ENCODE data around the gene HOGA1.
"Not testable (repeated sequence)": the region's sequence is repeated elsewhere in the genome, so short reads cannot be mapped to it uniquely, and the experiment has no call there.

Gene HOGA1

DNA sequence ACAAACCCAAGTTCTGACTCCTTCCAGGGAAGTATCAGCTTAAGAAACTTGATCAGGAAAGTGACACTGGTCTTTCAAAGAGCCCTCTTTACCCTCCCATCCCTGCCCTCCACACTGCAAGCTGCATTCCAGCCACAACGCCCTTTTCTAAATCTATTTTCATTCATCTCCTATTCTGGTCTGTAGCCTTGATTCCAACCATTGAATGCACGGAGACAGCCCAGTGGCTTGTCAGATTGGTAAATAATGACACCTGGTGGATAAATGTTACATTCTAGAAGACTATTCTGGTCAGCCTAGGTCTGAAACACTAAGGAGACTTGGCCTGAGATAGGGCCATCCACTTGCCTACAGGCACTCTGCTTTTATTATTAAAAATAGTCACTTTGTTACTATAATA lies 28.2 kb downstream of the HOGA1 start:
- no peak for DNase-seq

DNA sequence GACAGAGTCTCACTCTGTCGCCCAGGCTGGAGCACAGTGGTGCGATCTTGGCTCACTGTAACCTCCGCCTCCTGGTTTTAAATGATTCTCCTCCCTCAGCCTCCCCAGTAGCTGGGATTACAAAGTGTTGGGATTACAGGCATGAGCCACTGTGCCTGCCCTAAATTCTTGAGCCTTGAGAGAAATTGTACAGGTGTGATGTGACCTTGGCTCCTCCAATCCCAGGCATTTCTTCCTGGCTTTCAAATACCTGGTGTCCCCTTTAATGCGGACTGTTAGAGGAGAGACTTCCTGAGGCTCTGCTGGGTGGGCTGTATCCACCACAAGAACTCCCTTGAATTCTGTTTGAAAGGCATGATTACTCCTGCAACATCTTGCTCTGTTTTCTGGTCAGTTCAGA lies 34.1 kb downstream of the HOGA1 start:
- no peak for DNase-seq

- DNase-seq: no peak
Observed at GRCh38 chr10:97618733-97619132, 34.5 kb downstream of the HOGA1 start.

DNA sequence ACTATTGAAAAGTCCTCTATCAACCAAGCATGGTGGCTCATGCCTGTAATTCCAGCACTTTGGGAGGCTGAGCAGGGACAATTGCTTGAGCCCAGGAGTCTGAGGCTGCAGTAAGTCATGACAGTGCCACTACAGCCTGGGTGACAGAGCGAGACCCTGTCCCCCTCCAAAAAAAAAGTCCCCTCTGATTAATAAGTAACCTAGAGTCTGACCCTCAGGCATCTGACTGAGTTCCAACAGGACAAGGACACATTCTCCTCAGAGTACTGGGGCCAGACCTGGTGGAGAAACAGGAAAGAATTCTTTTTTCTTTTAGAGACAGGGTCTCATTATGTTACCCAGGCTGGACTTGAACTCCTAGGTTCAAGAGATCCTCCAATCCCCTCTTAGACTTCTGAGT lies 39.1 kb downstream of the HOGA1 start:
- no peak for DNase-seq

- DNase-seq: no peak
Observed at GRCh38 chr10:97627731-97628130, 43.5 kb downstream of the HOGA1 start.

DNA sequence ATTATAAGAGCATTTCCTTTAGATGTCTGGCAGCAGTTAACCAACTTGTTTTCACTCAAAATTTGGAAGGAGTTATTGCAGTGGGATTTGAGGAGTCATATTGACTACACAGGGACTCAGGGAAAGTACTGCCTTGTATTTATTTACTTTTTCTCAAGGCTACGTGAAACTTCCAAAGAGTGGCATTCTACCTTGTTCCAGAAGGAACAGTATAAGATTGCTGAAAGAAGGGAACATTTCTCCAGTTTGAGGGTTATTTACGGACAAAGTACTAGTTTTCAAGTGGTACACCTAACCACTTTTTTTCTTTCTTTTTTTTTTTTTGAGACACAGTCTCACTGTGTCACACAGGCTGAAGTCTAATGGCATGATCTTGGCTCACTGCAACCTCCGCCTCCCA lies 44.0 kb downstream of the HOGA1 start:
- no peak for DNase-seq

- no peak for DNase-seq
Observed at GRCh38 chr10:97629289-97629688, 45.1 kb downstream of the HOGA1 start.

DNA sequence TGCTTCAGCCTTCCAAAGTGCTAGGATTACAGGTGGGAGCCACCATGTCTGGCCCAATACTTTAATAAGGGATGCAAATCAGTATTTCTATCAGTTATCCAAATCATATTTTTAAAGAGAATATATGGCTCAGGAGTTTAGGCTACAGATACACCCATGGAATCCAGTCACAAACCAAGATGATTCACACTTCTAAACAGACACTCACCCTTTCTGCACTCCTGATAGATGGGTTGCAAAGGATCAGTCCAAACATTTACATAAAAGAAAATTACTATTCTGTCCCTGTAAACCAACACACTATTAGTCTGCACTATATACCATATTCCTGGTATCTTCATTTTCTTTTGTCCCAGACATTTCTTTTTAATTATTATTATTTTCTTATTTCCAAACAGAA lies 46.9 kb downstream of the HOGA1 start:
- no peak for DNase-seq

DNA sequence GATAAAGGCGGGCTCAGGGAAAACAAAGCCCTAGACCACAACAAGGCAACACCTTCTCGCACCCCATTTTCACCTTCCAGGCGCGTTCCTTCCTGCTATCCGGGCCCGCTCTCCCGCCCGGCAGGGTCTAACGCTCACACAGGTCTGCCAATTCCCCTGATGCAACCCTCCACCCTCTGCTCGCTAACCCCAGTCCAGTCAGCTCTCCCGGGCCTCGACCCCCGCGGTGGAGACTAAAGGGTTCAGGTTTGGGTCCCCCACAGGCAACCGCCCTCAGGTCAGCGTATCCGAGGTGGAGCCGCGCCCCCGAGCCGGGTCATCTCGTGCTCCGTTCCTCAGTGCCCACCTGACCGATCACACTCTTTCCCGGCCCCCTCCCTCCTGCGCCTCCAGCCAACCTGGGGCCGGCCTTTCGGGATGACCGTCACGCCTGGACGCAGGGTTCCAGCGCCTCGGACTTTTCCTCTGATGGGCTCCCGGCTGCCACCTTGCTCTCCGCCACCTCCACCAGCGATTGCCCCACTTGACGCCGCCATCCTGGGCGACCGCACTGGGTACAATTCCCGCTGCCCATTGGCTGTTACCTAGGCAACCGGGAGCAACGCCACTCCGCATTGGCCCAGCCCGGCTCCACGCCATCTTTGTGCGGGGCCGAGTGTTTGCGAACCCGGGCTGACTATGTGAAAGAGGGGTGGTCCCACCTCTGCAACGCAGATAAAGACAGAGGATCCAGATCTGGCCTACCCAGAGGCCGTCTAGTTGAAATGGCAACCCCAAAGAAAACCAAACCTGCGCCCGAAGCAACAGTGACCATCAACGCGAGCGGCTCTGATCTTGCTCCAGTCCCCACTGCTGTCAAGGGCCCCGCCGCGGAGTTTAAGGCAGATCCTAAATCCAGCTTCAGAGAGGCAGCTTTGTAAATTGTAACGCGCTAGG lies 49.0 kb downstream of the HOGA1 start, which contains the start of gene MORN4:
TSS of gene MORN4 (minus strand) at position 552 of the 936 bp plus-strand sequence. CDS start 13,847 bp downstream, outside the sequence.
- peak; percentile 94 for DNase-seq

DNA sequence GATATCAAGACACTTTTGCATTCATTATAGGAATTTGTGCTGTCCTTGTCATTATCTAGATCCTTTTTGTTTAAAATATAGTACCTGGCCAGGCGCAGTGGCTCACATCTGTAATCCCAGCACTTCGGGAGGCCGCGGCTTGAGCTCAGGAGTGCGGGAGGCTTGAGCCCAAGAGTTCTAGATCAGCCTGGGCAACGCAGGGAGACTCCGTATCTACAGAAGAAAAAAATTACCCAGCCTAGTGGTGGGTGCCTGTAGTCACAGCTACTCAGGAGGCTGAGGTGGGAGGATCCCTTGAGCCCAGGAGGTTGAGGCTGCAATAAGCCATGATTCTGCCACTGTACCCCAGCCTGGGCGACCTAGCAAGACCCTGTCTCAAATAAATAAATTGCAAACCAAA lies 49.7 kb downstream of the HOGA1 start:
- peak; percentile 61 for DNase-seq

- no peak for DNase-seq
Observed at GRCh38 chr10:97635577-97635976, 51.4 kb downstream of the HOGA1 start.

DNA sequence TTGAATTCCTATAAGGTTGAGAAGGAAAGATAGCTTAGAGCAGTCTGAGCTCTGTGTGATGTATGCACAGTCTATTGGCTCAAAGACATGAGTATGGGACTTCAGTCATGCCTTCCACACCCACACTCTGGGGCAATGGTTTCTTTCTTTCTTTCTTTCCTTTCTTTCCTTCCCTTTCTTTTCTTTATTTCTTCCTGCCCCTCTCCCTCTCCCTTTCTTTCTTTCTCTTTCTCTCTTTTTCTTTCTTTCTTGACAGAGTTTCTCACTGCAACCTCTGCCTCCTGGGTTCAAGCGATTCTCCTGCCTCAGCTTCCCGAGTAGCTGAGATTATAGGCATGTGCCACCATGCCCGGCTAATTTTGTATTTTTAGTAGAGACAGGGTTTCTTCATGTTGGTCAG lies 54.9 kb downstream of the HOGA1 start:
- not testable (repeated sequence) for DNase-seq

- peak; percentile 98 for DNase-seq
Observed at GRCh38 chr10:97640174-97640867, 56.1 kb downstream of the HOGA1 start, which contains the start of gene PI4K2A. Gene PI4K2A (plus strand): TSS chr10:97640671. CDS start chr10:97640743, 72 bp downstream.

DNA sequence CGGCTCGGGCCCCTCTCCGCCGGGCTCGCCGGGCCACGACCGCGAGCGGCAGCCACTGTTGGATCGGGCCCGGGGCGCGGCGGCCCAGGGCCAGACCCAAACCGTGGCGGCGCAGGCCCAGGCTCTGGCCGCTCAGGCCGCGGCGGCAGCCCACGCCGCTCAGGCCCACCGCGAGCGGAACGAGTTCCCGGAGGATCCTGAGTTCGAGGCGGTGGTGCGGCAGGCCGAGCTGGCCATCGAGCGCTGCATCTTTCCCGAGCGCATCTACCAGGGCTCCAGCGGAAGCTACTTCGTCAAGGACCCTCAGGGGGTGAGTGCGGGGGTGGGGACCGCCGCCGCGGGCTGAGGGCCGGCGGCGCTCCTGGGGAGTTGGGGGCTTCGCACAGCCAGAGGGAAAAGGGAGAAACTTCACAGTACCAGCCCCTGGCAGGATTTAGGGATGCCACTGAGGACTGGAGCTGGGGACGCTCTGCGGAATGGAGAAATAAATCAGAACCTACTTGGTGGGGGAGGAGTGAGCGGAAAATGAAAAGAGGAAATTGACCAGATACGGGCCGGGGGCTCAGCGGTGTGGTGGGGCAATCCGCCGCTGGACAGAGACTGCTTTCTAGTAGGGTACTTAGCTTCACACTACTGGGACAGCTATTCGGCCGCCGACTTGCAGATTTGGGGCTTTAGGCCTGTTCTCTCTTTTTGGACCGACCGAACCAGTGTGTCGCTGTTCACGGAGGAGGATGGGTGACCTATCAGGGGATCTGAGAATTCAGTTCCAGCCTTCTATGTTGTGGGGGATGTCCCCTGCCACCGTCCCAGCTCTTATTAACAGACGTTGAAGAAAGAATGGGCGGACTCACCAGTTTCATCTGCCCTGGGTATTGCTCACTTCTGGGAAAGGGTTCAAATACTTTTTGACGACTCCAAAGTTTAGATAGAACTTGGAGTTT lies 57.0 kb downstream of the HOGA1 start:
- DNase-seq: peak; percentile 59

DNA sequence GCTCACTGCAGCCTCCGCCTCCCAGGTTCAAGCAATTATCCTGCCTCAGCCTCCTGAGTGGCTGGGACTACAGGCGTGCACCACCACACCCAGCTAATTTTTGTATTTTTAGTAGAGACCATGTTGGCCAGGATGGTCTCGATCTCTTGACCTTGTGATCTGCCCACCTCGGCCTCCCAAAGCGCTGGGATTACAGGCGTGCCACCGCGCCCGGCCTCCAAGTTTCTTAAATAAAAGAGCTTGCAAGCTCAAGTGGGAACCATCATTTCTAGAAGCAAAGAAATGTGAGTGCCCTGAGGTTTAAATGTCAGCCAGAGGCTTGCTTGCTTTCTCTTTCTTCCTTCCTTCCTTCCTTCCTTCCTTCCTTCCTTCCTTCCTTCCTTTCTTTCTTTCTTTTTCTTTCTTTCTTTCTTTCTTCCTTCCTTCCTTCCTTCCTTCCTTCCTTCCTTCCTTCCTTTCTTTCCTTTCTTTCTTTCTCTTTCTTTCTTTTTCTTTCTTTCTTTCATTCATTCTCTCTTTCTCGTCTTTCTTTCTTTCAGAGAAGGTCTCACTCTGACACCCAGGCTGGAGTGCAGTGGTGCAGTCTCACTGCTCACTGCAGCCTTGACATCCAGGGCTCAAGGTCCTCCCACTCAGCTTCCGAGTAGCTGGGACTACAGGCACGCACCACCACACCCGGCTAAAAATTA lies 58.4 kb downstream of the HOGA1 start:
- DNase-seq: not testable (repeated sequence)

GRCh38 chr10:97643441-97643985 lies 59.3 kb downstream of the HOGA1 start:
- DNase-seq: no peak

- no peak for DNase-seq
Observed at GRCh38 chr10:97644936-97645335, 60.7 kb downstream of the HOGA1 start.

DNA sequence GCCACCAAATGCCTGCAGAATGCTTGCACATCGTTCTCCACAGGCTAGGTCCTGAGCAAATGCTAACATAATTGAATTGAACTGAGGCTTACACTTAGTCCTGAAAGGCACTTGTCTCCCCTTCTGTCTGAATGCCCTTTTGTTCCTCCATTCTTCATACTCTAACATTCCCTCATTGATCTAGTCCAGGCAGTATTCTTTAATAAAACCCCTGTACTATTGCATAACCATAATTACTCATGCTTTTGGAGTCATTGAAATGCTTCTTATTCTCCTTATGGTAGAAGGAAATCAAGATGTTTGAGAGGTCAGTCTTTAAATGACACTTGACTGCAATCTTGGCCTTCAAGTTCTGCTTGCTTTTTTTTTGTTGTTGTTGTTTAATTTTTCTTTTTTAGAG lies 63.4 kb downstream of the HOGA1 start:
- no peak for DNase-seq

GRCh38 chr10:97648562-97649404 lies 64.6 kb downstream of the HOGA1 start:
- DNase-seq: peak; percentile 57

- not testable (repeated sequence) for DNase-seq
Observed at GRCh38 chr10:97649405-97649750, 65.2 kb downstream of the HOGA1 start.

DNA sequence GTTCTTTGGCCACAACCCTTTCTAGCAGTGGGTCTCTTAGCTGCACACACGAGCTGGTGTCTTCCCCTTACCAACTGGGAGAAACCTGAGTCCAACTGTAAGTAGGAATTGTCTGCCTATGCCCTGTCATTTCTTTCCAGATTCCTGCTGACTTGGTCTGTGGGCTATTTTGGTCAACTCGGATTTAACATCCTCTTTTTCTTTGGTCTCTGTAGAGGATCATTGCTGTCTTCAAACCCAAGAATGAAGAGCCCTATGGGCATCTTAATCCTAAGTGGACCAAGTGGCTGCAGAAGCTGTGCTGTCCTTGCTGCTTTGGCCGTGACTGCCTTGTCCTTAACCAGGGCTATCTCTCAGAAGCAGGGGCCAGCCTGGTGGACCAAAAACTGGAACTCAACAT lies 66.5 kb downstream of the HOGA1 start:
- no peak for DNase-seq

All from activated CD8-positive, alpha-beta memory T cell treated with anti-CD3 and anti-CD28 coated beads for 24 hours (primary cell).